HepG2 (cell line): ENCODE measurements around the gene WDR20. TPM values are rescaled to one million over a fixed set of nuclear protein-coding genes. Genes with fewer than 3 reads are reported as not detected.

ENCODE experiments used
- KLF11 ChIP-seq: IDR thresholded peaks from 2 replicates; pipeline ENCODE4 v1.6.1; 2016; ENCODE audit warnings: missing compliant biosample characterization
- PTBP1 ChIP-seq: fragments of 200-400 bp; formaldehyde crosslinking; IDR thresholded peaks from 2 replicates; pipeline ENCODE4 v1.6.1; 2018; ENCODE audit warnings: low read length, low read depth; ENCODE audit not compliant: poor library complexity, severe bottlenecking
- RXRB ChIP-seq: IDR thresholded peaks from 2 replicates; pipeline ENCODE4 v1.6.1; 2016; ENCODE audit warnings: borderline replicate concordance, missing genetic modification reagents, missing compliant biosample characterization
- SMC3 ChIP-seq: IDR thresholded peaks from 2 replicates; pipeline ENCODE4 v1.6.1; 2011; ENCODE audit warnings: low read length, improper control_type of control experiment
- ZFP41 ChIP-seq: sonication (generic); formaldehyde crosslinking; IDR thresholded peaks from 2 replicates; pipeline ENCODE4 v1.4.0; 2020; ENCODE audit warnings: mild to moderate bottlenecking, missing genetic modification reagents, borderline replicate concordance
- ZFY ChIP-seq: sonication (generic); formaldehyde crosslinking; IDR thresholded peaks from 2 replicates; pipeline ENCODE4 v1.4.0; 2020; ENCODE audit warnings: missing genetic modification reagents
- ZNF746 ChIP-seq: sonication (generic); formaldehyde crosslinking; IDR thresholded peaks from 2 replicates; pipeline ENCODE4 v1.8.0; 2022; ENCODE audit warnings: mild to moderate bottlenecking, missing genetic modification reagents
- ZNF879 ChIP-seq: sonication (generic); formaldehyde crosslinking; IDR thresholded peaks from 2 replicates; pipeline ENCODE4 v1.8.1; 2023; ENCODE audit warnings: missing genetic modification reagents
- polyA plus RNA-seq, 8 experiments: library from polyadenylated mRNA; depleted of rRNA in 3 of 8; stranded (reverse) in 7 of 8; unstranded in 1 of 8; fragments of >200 nt; fragmentation: Illumina TruSeq in 4 of 8; extraction: Trizol in 4 of 8; gene quantifications; 2 replicates each; pipeline versions ENCODE4 v1.2.1 to v1.2.3, GENCODE V29; 2011 to 2016; ENCODE audit warnings: low read depth in 4 of 8, missing spikeins in 1 of 8, mixed read lengths in 1 of 8; ENCODE audit not compliant: insufficient read depth in 1 of 8
- total RNA-seq, 5 experiments: library from RNA; depleted of rRNA; stranded (reverse); fragments of >200 nt; fragmentation: Illumina TruSeq; extraction: Trizol; gene quantifications; 2 replicates each; pipeline ENCODE4 v1.2.3, GENCODE V29; 2016; ENCODE audit warnings: low read depth in 1 of 5
- TF ChIP-seq, protein P1 (sequence below), 2 experiments: fragments of 450-650 bp in 1 of 2; sonication (generic) in 1 of 2; formaldehyde crosslinking in 1 of 2; IDR thresholded peaks; 2 replicates each; pipeline versions ENCODE4 v1.6.1 to v1.8.0; 2016 to 2022; ENCODE audit warnings: antibody characterized with exemption in 1 of 2, mild to moderate bottlenecking in 1 of 2, missing genetic modification reagents in 1 of 2
- TF ChIP-seq, protein P2 (sequence below): sonication (generic); formaldehyde crosslinking; IDR thresholded peaks from 2 replicates; pipeline ENCODE4 v1.5.0; 2020; ENCODE audit warnings: mild to moderate bottlenecking, low read depth, missing genetic modification reagents, borderline replicate concordance
- TF ChIP-seq, protein P3 (sequence below): sonication (generic); formaldehyde crosslinking; IDR thresholded peaks from 2 replicates; pipeline ENCODE4 v1.4.0; 2020; ENCODE audit warnings: missing genetic modification reagents, borderline replicate concordance
- TF ChIP-seq, protein P4 (sequence below): sonication (generic); formaldehyde crosslinking; IDR thresholded peaks from 2 replicates; pipeline ENCODE4 v1.4.0; 2020; ENCODE audit warnings: missing genetic modification reagents, borderline replicate concordance

The WDR20 gene
- total and polyA plus RNA-seq, 2 of the 13 experiments (the other 11 are each of a cell fraction or from before 2014, with no cell fraction given): 10.4 to 23.2 TPM

DNA sequence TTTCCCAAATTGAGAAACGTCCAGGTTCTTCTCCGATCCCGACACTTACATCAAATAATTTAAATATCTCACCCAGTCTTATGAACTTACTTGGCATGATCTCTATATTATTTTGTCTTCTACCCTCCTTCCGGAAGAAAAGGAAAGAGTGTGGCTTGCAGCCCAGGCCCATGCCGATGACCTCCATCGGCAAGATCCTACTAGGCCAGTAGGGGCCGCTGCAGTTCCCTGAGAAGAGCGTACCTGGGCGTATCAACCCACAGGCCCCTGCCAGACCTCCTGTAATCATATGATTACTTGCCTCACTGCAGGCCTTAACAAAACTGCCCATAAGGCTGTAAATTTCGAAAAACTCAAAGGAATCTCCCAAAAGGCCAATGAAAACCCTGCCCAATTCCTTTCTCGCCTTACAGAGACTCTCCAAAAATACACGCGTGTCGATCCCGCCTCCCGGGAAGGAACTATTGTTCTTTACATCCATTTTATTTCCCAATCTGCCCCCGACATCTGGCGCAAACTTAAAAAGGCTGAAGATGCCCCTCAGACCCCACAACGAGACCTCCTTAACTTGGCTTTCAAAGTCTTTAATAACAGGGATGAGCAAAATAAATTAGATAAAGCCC is 95.7 kb downstream of the WDR20 start (continued):
- TF ChIP-seq, protein P1, sequence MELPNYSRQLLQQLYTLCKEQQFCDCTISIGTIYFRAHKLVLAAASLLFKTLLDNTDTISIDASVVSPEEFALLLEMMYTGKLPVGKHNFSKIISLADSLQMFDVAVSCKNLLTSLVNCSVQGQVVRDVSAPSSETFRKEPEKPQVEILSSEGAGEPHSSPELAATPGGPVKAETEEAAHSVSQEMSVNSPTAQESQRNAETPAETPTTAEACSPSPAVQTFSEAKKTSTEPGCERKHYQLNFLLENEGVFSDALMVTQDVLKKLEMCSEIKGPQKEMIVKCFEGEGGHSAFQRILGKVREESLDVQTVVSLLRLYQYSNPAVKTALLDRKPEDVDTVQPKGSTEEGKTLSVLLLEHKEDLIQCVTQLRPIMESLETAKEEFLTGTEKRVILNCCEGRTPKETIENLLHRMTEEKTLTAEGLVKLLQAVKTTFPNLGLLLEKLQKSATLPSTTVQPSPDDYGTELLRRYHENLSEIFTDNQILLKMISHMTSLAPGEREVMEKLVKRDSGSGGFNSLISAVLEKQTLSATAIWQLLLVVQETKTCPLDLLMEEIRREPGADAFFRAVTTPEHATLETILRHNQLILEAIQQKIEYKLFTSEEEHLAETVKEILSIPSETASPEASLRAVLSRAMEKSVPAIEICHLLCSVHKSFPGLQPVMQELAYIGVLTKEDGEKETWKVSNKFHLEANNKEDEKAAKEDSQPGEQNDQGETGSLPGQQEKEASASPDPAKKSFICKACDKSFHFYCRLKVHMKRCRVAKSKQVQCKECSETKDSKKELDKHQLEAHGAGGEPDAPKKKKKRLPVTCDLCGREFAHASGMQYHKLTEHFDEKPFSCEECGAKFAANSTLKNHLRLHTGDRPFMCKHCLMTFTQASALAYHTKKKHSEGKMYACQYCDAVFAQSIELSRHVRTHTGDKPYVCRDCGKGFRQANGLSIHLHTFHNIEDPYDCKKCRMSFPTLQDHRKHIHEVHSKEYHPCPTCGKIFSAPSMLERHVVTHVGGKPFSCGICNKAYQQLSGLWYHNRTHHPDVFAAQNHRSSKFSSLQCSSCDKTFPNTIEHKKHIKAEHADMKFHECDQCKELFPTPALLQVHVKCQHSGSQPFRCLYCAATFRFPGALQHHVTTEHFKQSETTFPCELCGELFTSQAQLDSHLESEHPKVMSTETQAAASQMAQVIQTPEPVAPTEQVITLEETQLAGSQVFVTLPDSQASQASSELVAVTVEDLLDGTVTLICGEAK (IDR thresholded peaks at IDR 0.05): no peak
- TF ChIP-seq, protein P1 (CRISPR knock-in tag; IDR thresholded peaks at IDR 0.05): no peak
- TF ChIP-seq RXRB (peak; percentile 55; the same call in 1 of the 2 replicates), ZFY (CRISPR knock-in tag) (peak; percentile 53; the same call in 1 of the 2 replicates), ZNF746 (CRISPR knock-in tag) (no peak), KLF11 (CRISPR knock-in tag) (no peak), PTBP1 (no peak), SMC3 (peak; percentile 67), ZNF879 (no peak), ZFP41 (CRISPR knock-in tag) (no peak)
- TF ChIP-seq, protein P2, sequence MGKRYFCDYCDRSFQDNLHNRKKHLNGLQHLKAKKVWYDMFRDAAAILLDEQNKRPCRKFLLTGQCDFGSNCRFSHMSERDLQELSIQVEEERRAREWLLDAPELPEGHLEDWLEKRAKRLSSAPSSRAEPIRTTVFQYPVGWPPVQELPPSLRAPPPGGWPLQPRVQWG (CRISPR knock-in tag): no peak
- TF ChIP-seq, protein P3, sequence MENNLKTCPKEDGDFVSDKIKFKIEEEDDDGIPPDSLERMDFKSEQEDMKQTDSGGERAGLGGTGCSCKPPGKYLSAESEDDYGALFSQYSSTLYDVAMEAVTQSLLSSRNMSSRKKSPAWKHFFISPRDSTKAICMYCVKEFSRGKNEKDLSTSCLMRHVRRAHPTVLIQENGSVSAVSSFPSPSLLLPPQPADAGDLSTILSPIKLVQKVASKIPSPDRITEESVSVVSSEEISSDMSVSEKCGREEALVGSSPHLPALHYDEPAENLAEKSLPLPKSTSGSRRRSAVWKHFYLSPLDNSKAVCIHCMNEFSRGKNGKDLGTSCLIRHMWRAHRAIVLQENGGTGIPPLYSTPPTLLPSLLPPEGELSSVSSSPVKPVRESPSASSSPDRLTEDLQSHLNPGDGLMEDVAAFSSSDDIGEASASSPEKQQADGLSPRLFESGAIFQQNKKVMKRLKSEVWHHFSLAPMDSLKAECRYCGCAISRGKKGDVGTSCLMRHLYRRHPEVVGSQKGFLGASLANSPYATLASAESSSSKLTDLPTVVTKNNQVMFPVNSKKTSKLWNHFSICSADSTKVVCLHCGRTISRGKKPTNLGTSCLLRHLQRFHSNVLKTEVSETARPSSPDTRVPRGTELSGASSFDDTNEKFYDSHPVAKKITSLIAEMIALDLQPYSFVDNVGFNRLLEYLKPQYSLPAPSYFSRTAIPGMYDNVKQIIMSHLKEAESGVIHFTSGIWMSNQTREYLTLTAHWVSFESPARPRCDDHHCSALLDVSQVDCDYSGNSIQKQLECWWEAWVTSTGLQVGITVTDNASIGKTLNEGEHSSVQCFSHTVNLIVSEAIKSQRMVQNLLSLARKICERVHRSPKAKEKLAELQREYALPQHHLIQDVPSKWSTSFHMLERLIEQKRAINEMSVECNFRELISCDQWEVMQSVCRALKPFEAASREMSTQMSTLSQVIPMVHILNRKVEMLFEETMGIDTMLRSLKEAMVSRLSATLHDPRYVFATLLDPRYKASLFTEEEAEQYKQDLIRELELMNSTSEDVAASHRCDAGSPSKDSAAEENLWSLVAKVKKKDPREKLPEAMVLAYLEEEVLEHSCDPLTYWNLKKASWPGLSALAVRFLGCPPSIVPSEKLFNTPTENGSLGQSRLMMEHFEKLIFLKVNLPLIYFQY: no peak
- TF ChIP-seq, protein P4, sequence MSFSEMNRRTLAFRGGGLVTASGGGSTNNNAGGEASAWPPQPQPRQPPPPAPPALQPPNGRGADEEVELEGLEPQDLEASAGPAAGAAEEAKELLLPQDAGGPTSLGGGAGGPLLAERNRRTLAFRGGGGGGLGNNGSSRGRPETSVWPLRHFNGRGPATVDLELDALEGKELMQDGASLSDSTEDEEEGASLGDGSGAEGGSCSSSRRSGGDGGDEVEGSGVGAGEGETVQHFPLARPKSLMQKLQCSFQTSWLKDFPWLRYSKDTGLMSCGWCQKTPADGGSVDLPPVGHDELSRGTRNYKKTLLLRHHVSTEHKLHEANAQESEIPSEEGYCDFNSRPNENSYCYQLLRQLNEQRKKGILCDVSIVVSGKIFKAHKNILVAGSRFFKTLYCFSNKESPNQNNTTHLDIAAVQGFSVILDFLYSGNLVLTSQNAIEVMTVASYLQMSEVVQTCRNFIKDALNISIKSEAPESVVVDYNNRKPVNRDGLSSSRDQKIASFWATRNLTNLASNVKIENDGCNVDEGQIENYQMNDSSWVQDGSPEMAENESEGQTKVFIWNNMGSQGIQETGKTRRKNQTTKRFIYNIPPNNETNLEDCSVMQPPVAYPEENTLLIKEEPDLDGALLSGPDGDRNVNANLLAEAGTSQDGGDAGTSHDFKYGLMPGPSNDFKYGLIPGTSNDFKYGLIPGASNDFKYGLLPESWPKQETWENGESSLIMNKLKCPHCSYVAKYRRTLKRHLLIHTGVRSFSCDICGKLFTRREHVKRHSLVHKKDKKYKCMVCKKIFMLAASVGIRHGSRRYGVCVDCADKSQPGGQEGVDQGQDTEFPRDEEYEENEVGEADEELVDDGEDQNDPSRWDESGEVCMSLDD (CRISPR knock-in tag): no peak
